NCI-H524 (cell line): Measurements from ENCODE around the gene WDR20.
"Not testable (repeated sequence)": the region's sequence is repeated elsewhere in the genome, so short reads cannot be mapped to it uniquely, and the experiment has no call there.

Experiments used
- DNase-seq, 2 experiments: peaks; one replicate each; lab custom pipeline; 2025; lab: John Stamatoyannopoulos, UW

WDR20 gene

DNA sequence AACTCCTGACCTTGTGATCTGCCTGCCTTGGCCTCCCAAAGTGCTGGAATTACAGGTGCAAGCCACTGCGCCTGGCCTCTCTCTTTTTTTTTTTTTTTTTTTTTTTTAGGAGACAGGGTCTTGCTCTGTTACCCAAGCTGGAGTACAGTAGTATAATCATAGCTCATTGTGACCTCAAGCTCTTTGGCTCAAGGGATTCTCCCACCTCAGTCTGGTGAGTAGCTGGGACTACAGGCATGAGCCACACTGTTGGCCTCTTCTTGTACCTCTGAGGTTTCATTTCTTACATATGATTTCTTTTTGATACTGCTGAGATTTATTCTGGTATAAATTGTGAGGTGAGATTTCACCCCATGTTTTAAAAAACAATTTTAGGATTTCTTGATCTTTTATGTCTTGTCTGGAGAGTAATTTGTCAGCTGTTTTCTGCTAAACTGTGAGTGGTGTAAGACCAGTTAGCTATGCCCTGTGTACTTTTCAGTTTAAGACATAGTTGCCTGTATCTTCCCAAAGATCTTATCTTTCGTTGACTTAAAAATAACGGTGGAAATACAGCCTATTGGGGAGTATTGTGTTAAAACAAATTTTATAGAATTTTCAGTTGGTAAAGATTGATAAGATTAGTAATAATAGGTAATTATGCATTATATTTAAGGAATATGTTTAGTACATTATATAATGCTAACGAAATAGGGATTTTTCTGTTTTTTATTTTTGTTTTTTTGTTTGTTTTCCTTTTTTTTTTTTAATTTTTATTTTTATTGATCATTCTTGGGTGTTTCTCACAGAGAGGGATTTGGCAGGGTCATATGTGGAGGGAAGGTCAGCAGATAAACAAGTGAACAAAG lies 31.7 kb downstream of the WDR20 start:
- DNase-seq, result peak in 1 of 2 experiments; percentile 51

DNA sequence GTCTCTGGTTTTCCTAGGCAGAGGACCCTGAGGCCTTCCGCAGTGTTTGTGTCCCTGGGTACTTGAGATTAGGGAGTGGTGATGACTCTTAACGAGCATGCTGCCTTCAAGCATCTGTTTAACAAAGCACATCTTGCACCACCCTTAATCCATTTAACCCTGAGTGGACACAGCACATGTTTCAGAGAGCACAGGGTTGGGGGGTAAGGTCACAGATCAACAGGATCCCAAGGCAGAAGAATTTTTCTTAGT lies 32.2 kb downstream of the WDR20 start:
- not testable (repeated sequence) for DNase-seq

DNA sequence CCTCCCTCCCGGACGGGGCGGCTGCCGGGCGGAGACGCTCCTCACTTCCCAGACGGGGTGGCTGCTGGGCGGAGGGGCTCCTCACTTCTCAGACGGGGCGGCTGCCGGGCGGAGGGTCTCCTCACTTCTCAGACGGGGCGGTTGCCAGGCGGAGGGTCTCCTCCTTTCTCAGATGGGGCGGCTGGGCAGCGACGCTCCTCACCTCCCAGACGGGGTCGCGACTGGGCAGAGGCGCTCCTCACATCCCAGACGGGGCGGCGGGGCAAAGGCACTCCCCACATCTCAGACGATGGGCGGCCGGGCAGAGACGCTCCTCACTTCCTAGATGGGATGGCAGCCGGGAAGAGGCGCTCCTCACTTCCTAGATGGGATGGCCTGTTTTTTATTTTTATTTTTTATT lies 33.0 kb downstream of the WDR20 start:
- not testable (repeated sequence) for DNase-seq

DNA sequence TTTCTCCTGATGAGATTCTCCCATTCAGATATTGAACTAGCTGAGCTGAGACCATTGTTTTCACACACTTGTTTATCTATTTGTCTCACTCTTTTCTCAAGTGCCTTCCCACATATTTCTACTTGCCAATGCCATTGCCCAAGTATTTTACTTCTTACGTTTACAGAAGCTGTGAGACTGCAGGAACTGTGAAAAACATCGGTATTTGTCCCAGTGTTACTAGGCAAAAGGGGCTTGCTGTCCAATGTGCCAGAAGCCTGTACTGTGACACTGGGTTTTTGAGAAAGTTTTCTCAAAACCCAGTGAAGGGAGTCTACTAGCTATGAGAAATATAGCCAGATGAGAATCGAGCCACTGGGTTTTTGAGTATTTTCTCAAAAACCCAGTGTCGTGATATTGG lies 37.5 kb downstream of the WDR20 start:
- DNase-seq, result no peak

DNA sequence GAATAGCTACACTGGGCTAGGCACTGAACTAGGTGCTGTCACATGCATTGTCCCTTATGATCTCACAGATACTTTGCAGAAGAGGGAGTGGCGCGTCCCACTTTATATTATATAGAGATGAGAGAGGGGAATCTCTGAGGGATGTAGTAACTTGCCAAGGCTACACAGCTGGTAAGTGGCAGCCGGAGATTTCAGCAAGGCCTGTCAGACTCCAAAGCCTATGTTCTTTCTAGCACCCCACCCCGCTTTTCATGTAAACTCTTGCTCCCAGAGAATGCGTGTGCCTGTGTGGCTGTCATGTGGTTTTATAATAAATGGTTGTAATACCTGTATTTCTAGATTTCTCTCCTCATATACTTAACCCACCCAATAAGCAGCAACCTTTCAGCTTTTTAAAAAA lies 39.1 kb downstream of the WDR20 start:
- no peak for DNase-seq

DNA sequence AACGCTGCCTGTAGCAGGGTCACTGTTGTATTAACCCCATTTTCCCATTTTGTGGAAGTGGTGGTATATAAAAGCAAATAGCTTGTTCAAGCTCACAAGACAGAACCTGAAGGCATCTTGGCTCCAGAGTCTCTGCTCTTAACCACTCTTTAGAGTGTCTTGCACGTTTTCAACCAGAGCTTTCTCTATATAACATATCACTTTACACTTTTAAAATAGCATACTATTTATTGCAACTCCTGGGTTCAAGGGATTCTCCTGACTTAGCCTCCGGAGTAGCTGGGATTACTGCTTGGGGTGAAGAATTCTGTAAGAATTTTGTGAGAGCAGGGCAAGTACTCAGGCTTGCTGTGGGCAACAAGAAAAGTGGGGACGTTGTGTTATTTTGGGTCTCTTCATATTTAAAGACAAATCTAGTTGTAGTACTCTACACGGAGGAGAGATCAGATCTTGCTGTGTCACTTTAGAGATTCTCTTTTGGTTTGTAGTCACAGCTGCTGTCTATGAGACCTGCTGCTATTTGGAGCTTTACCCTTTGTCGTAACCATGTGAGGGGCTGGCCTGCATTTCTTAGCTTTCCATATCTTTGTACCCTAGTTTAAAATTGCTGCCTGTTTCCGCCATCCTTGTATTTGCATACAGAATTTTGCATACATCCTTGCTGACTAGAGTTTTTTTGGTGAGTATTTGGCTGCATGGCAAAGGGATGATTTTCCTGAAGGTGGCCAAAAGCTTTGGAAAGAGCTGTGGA lies 40.7 kb downstream of the WDR20 start:
- no peak for DNase-seq

DNA sequence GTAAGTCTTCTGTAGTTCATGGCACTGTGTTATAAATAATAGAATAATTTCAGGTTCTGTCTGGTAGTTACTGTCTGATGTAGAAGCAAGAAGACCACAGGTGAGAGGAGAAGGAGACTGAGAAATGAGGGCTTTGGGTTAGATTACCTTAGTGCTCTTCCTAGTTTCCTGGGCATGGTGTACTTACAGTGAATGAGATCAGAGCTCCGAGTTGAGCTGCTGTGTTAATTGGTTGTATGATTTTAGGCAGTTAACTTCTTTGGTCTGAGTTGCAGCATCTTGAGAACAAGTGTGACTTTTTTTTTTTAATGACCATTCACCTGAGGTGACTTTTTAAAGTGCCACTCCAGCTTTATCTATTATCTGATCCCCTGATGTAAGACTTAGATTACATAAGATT lies 41.5 kb downstream of the WDR20 start:
- DNase-seq, result peak in 1 of 2 experiments; percentile 21

DNA sequence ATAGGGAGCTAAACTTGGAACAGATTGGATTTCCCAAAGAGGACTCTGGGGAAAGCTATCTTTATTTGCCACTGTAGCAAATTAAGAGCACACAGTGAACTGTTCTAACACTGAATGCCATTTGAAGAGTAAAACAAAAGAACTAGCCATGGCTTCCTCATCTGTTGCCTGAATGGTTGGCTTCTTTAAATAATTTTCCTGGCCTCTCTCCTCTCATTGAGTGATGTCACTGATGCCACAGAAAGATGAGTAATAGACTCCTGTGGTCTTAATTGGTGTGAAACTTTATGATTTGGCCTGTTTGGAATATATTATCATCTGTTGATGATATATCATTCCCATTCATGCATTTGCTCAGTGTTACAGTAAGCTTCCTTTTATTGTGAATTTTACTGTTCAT lies 42.5 kb downstream of the WDR20 start:
- DNase-seq, result no peak

DNA sequence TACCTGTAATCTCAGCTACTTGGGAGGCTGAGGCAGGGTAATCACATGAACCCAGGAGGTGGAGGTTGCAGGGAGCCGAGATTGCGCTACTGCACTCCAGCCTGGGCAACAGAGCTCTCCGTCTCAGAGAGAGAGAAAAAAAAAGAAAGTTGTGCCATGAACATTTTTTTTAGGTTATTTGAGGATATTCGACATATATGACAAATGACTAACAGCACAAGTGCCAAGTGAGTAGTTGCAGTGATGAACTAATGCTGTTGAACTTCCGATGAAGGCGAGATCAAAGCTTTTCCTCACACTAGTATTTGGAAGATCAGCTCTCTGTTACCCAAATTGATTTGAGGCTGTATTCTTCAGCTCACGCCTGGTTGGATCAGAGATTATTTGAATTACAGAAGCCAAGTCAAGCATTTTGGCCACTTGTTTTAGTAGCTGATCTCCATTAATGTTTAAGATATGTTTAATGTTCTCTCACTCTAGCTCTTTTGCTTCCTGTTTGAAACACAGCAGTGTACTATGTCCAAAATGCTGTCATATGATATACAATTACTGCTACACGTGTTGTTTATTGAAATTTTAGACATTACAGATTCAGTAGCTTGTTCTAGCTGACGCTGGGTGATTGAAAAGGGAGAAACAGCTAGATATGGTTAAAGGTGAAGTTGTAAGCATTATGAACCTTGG lies 43.4 kb downstream of the WDR20 start:
- DNase-seq, result no peak

DNA sequence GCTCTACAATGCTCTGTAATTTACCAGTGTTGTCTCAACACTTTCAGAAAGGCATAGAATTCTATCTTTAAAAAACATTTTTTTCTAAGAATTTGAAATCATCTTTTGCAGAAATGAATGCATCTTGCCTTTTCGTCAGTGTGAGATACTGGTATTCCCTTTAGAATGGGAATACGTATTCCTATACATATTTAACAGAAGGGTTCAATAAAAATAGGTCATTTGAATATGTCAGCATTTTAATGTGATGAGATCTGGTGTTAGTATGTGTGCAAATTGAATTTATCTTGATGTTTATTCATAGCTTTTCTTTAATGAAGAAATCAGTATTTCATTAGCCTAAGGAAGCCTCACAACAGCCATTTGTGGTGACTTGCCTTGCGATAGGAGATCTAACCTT lies 44.2 kb downstream of the WDR20 start:
- DNase-seq, result no peak

DNA sequence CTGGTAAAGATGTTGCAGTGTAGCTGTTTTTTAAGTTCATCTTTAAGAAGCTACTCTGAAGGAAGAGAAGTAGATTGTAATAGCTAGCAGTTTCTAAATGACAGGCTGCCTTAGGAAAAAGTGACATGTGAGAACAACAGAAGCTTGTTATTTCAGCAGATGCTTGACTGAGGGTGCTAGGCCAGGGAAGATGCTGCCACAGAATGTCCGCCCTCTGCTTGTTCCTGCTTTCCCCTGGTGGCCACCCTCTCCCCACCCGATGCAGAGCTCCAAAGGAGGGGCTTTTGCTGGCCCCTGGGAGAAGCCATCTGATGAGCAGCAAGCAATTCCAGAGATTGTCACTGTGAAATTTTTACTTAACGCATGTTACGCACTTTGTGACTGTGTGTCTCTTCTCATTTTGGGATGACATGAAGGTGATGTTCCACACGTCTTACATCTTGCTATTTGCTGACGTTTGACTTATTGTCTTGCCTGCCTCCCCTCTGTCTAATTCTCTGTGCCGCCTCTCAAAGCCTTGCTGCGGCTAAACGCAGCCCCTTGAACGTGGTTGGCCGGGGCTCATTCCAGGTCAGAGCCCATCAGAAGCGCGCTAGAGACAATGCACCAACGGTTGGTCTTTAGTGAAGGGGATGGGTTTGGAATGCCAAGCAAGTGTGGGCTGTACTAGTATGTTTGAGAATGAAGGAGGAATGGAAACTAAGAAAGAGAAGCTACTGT lies 44.8 kb downstream of the WDR20 start:
- no peak for DNase-seq

DNA sequence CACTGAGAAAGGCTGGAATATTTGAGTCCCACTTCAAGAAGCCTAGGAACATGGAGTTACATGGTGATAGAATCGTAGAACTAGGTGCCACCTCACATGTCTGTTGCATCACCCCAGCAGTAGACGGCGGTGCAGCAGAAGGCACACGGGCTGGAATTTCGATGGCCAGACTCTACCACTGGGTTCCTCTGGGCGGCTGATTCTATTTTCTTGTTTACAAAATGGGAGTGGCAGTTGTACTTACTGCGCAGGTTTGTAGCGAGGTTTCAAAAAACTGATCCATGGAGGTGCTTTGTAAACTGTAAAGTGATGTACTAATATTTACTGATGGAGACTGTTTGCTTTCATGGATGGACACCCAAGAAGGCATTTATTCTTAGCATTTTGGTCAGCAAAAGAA lies 45.7 kb downstream of the WDR20 start:
- DNase-seq, result no peak

DNA sequence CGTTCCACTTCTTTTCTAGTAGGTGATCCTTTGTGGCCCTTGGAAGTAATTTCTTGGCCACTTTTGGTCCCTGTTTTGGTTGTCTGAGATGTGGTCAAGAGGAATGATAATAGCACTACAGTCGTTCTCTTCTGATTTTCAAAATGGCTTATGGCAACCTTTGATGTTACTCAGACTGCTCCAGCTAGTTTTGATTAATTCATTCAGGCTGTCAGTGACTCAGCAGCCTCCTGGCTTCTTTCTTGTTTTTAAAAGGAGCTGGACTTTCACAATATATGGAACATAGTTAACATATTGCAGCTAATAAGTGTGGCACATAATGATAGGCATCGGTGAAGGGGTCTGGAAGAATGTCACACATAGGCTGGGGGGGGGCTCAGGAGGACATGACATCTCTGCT lies 47.3 kb downstream of the WDR20 start:
- DNase-seq, result no peak

DNA sequence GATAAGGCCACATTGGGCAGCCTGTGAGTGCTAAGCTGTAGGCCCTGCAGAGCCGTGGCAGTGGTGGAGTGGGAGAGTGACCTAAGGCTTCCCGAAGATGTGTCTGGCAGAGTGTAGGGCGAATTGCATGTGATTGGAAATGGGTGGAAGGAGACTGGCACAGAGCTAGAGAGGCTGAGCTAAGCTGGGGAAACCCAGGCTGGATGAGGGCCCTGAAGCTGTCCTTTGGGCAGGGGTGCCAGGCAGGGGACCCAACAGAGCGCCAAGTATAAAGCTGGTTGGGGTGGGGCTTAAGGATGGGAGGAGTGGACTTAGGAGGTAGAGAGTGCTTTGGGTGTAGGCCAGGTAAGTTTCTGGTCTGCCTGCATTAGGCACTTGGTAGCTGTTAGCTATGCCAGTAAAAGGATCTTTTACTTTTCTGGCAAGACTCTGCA lies 47.9 kb downstream of the WDR20 start:
- no peak for DNase-seq

DNA sequence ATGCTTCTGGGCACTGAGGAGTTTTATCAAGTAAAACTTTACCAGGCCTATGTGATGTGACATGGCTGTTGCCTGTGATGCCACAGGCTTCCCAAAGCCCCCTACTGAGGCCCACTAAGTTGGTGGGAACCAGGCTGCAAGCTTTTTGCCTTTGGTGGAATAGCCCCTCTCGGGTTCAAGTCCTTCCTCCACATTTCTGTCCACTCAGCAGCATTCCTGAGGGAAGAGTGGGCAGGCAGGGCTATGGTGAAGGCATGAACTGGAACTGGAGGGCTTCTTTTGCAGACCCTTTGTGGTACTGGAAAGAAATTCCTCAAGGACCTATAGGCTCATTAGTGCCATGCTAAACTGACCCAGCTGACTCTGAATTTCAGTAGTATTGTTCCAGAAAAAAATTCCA lies 48.5 kb downstream of the WDR20 start:
- DNase-seq, result no peak

DNA sequence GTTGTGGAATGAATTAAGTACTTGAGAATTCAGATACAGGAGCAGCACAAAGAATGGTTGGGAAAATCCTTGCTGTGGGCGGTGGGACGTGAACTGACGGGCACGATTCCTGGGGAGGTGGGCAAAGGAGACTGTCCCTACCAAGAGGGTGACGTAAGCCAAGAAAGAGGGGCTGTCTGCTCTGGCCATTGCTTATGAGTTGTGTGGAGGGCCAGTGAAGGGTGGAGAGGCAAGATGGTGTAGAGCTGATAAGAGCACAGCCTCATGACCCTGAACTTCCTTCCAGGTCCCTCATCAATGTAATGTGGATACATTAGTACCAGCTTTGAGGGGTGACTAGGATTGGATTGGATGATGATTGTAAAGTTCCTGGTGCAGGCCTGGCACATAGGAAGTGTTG lies 50.2 kb downstream of the WDR20 start:
- DNase-seq, result no peak

DNA sequence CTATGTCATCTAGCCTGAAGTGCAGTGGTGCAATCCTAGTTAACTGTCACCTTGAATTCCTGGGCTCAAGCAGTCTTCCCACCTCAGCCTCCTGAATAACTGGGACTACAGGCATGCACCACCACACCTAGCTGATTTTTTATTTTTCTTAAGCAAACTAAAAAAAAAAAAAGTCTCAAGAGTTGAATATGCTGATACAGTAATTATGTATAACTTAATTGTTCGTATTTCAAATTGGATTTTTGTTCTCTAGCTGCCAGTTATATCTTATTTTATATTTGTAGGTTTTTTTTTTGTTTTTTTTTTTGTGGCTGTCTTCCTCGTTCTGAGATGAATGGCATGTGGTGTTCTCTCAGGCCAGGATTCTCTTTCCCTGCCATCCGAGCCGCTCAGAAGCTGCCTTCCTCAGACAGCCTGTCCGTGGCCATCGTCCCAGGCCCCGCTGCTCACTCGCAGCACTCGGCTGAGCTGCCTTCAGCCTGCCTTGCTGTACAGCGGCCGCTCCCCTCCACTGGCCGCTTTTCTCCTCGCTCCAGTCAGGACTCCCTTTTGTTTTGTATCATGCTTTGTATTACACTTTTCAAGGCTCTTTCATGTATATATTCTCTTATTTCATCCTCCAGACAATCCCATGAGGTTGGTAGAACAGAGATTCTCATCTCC lies 53.3 kb downstream of the WDR20 start:
- DNase-seq, result no peak

DNA sequence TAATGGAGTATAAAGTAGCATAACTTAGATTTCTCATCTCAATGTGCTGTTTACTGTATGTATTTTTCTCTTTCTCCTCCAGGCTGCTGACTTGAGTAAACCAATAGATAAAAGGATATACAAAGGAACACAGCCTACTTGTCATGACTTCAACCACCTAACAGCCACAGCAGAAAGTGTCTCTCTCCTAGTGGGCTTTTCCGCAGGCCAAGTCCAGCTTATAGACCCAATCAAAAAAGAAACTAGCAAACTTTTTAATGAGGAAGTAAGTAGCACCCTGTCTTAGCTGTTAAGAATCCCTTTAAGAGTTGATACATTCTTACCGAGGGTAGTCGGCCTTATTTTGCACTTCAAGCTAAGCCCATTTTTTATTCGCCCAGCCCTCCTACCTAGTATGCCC lies 55.2 kb downstream of the WDR20 start:
- no peak for DNase-seq

DNA sequence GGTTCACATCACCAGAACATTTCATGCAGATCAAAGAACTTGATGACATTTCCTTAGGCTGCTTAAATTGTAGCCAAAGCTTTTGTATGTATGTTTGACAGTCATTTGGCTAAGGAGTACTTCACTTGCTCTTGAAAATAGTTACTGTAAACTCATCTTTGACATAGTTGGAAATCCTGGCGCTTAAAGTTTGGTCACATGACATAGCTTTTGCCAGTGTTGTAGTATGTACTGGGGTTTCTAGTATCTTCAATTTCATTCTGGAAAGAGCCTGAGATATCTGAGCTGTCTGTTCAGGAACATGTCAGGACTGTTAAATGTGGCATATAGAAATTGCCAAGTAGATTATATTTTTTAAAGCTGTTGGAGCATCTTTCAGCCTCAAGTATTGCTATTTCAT lies 55.7 kb downstream of the WDR20 start:
- DNase-seq, result peak in 1 of 2 experiments; percentile 28

DNA sequence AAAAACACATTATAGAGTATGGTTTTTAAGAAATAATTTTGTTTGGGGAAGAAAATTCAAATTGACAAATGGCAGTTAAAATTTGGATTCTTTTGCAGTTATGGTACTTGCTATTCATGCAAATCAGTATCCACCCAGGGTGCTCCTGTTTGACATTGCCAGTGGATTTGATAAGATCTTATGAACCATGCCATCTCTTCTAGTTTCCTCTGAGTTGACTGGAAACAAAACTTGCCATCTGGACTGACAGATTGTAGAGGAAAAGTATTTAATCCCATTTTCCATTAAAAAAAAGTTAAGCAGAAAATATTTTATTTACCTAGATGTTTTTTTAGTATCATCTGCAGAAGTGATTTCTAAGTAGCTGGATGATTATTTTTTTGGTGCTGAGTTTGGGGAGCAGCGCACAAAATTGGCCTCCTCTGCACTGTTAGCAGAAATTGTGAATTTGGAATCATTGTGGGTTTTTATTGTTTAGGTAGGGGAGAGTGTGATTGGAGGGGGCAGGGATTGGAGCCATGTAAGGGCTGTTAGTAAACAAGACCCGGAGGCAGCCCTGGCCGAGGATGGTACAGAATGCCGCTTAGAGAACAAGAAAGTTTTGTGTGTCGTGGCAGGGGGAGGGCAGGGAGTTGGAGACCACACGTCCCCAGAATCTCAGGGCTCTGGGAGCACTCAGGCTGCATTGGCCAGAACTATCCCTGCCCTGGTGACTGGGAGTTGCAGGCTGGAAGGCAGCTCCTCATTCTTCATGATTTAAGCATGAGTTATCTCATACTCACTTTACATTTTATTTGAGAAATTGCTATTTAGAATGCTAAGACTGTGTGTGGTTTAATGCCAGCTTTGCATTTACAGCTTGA lies 56.6 kb downstream of the WDR20 start:
- peak; percentile 78 to 89 for DNase-seq

DNA sequence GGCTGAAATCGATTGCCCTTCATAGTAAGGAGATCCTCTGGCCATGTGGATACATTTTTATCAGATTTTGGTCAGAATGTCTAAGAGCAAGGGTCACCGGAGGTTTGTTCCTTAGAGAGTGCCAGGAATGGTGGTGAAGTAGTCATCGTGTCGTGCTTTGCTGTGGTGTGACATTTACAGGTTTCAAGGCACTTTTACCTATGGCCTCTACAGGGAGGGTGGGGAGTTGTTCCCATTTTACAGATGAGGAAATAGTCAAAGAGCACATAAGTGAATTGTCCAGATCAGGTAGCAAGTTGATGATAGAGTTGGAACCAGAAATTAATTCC lies 57.2 kb downstream of the WDR20 start:
- DNase-seq, result no peak
